RWPE2 (cell line): ENCODE results near the gene VPS25.
A peak's percentile ranks its signal among the peaks of the same experiment; 100 is the strongest.

Experiments used
- ATAC-seq: fragments of 200-7000 bp; cut with Tn5 transposase; 3 replicates; pipeline ENCODE4 v1.9.1; 2021; ENCODE audit warnings: low read depth
- DNase-seq: peaks from one replicate; pipeline ENCODE4 v3.0.0-alpha.2; 2020; ENCODE audit warnings: low spot score
- H3K27ac ChIP-seq: fragments of 450-650 bp; 2 replicates; pipeline ENCODE4 v1.5.1; 2017; ENCODE audit warnings: mild to moderate bottlenecking; ENCODE audit not compliant: poor library complexity, severe bottlenecking
- H3K27me3 ChIP-seq: fragments of 250-450 bp; sonication (Bioruptor Pico); 2 replicates; pipeline ENCODE4 v1.5.1; 2021; ENCODE audit warnings: mild to moderate bottlenecking, moderate library complexity; ENCODE audit not compliant: insufficient read depth, poor library complexity, severe bottlenecking
- H3K36me3 ChIP-seq: fragments of 250-450 bp; sonication (Bioruptor Pico); 2 replicates; pipeline ENCODE4 v1.5.1; 2020; ENCODE audit warnings: low read depth, mild to moderate bottlenecking, moderate library complexity
- H3K4me1 ChIP-seq: fragments of 250-450 bp; sonication (Bioruptor Pico); 2 replicates; pipeline ENCODE4 v1.5.1; 2021; ENCODE audit warnings: mild to moderate bottlenecking, moderate library complexity; ENCODE audit not compliant: insufficient read depth, poor library complexity, severe bottlenecking
- H3K4me3 ChIP-seq: fragments of 250-450 bp; sonication (Bioruptor Pico); 2 replicates; pipeline ENCODE4 v1.5.1; 2021; ENCODE audit warnings: mild to moderate bottlenecking, moderate library complexity; ENCODE audit not compliant: severe bottlenecking
- H3K9me3 ChIP-seq: fragments of 250-450 bp; sonication (Bioruptor Pico); 2 replicates; pipeline ENCODE4 v1.5.1; 2021; ENCODE audit warnings: mild to moderate bottlenecking, moderate library complexity; ENCODE audit not compliant: severe bottlenecking
- CTCF ChIP-seq: fragments of 450-650 bp; IDR thresholded peaks from one replicate; pipeline ENCODE4 v1.5.1; 2017; ENCODE audit warnings: mild to moderate bottlenecking, moderate library complexity; ENCODE audit not compliant: poor library complexity, severe bottlenecking

Gene VPS25

GRCh38 chr17:42798383-42799380, 25.4 kb downstream of the VPS25 start, which contains the start of the genes CNTD1 and COA3:
Gene CNTD1 (plus strand): TSS chr17:42798861. CDS start chr17:42799068, 207 bp downstream.
Gene COA3 (minus strand): TSS chr17:42798704. CDS start chr17:42798681, 23 bp downstream.
- peaks cover 8% of the 10 kb centered on the region; the same call in 1 of the 2 replicates for H3K36me3 ChIP-seq
- no peaks in the 10 kb centered on the region for H3K9me3 ChIP-seq
- DNase-seq = peak; percentile 87
- peak; percentile 98 for ATAC-seq
- no peak for TF ChIP-seq CTCF
- peaks cover 9% of the 10 kb centered on the region for H3K4me1 ChIP-seq
- peak within 1 kb of the TSS; percentile 60 for H3K4me3 ChIP-seq
- peak within 1 kb of the TSS; percentile 24 for H3K27ac ChIP-seq
- no peaks in the 10 kb centered on the region for H3K27me3 ChIP-seq

- TF ChIP-seq CTCF = no peak
- no peaks in the 10 kb centered on the region for H3K4me1 ChIP-seq
- no peak overlapping the region for H3K27ac ChIP-seq
- no peaks in the 10 kb centered on the region for H3K36me3 ChIP-seq
- no peak overlapping the region for H3K4me3 ChIP-seq
- H3K9me3 ChIP-seq = no peaks in the 10 kb centered on the region
- H3K27me3 ChIP-seq = no peaks in the 10 kb centered on the region
- ATAC-seq (no peak), DNase-seq (no peak)
Measured at GRCh38 chr17:42803074-42803883, 30.0 kb downstream of the VPS25 start.

DNA sequence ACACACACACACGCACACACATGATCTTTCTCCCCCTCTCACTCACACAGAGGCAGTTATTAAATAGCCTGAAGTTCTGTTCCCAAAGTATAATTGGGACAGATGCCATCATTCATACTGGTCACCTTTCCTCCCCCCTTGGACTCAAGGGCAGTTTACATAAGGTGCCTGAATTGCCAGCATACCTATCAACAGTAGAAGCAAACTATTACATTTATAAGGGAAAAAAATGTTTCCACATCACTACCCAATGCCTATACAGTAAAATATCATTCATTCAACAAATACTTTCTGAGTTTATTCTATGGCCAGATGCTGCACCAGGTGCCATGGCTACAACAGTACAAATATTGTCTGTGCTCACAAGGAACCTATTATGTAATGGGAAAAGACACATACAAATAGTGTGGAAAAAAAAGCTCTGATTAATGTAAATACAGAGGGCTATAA, 31.7 kb downstream of the VPS25 start:
- TF ChIP-seq CTCF = no peak
- Histone ChIP-seq H3K4me1 (no peaks in the 10 kb centered on the region), H3K9me3 (no peaks in the 10 kb centered on the region), H3K27me3 (no peaks in the 10 kb centered on the region), H3K4me3 (no peak overlapping the region), H3K27ac (no peak overlapping the region), H3K36me3 (peaks cover 5% of the 10 kb centered on the region)
- DNase-seq (no peak), ATAC-seq (no peak)

- ATAC-seq (no peak), DNase-seq (no peak)
- Histone ChIP-seq H3K9me3 (no peaks in the 10 kb centered on the region), H3K27me3 (no peaks in the 10 kb centered on the region), H3K27ac (no peak overlapping the region), H3K4me3 (no peak overlapping the region), H3K36me3 (peaks cover 18% of the 10 kb centered on the region), H3K4me1 (no peaks in the 10 kb centered on the region)
- TF ChIP-seq CTCF = no peak
Measured at GRCh38 chr17:42806249-42806648, 33.0 kb downstream of the VPS25 start.
